ENCODE measurements around the gene TSSK6. TPM values are rescaled to one million over a fixed set of nuclear protein-coding genes. Genes with fewer than 3 reads are reported as not detected.

The TSSK6 gene
- polyA plus RNA-seq, 4 donors: 0.57 to 1.6 (median 1.2) TPM

GRCh38 chr19:19531951-19532805, 16.8 kb upstream of the TSSK6 start:
- no peak for DNase-seq (ENCODE audit: low read depth in 4 of 4, low spot score in 3 of 4)

- DNase-seq (ENCODE audit: low read depth in 4 of 4, low spot score in 3 of 4): no peak
These were observed 15.5 kb upstream of the TSSK6 start for GRCh38 chr19:19530889-19531288.

- no peak for DNase-seq (ENCODE audit: low read depth in 4 of 4, low spot score in 3 of 4)
These were observed 15.1 kb upstream of the TSSK6 start for GRCh38 chr19:19530423-19530804.

GRCh38 chr19:19529783-19530422, 14.6 kb upstream of the TSSK6 start:
- DNase-seq (ENCODE audit: low read depth in 4 of 4, low spot score in 3 of 4): no peak

GRCh38 chr19:19528721-19529490, 13.6 kb upstream of the TSSK6 start, which contains the start of gene YJEFN3:
Gene YJEFN3 (plus strand): TSS chr19:19528911. CDS start chr19:19528933, 22 bp downstream.
- DNase-seq (ENCODE audit: low read depth in 4 of 4, low spot score in 3 of 4): no peak

- no peak for DNase-seq (ENCODE audit: low read depth in 4 of 4, low spot score in 3 of 4)
These were observed 12.6 kb upstream of the TSSK6 start for GRCh38 chr19:19527674-19528625.

GRCh38 chr19:19527371-19527656, 12.0 kb upstream of the TSSK6 start:
- DNase-seq (ENCODE audit: low read depth in 4 of 4, low spot score in 3 of 4): no peak

- no peak for DNase-seq (ENCODE audit: low read depth in 4 of 4, low spot score in 3 of 4)
These were observed 11.4 kb upstream of the TSSK6 start for GRCh38 chr19:19526581-19527370.

- no peak for DNase-seq (ENCODE audit: low read depth in 4 of 4, low spot score in 3 of 4)
These were observed 10.4 kb upstream of the TSSK6 start for GRCh38 chr19:19525611-19526380.

- DNase-seq (ENCODE audit: low read depth in 4 of 4, low spot score in 3 of 4): no peak
These were observed 8.7 kb upstream of the TSSK6 start for GRCh38 chr19:19524053-19524452.

GRCh38 chr19:19523177-19523576, 7.8 kb upstream of the TSSK6 start:
- DNase-seq (ENCODE audit: low read depth in 4 of 4, low spot score in 3 of 4): no peak

GRCh38 chr19:19520989-19521388, 5.6 kb upstream of the TSSK6 start:
- DNase-seq (ENCODE audit: low read depth in 4 of 4, low spot score in 3 of 4): no peak

- DNase-seq (ENCODE audit: low read depth in 4 of 4, low spot score in 3 of 4): no peak
These were observed 1.9 kb upstream of the TSSK6 start for GRCh38 chr19:19517235-19517619.

- peak; percentile 86 to 93 (median 90) for DNase-seq (ENCODE audit: low read depth in 4 of 4, low spot score in 3 of 4)
These were observed 533 bp upstream of the TSSK6 start, which contains the start of gene NDUFA13 for GRCh38 chr19:19515642-19516519. Gene NDUFA13 (plus strand): TSS chr19:19516225. CDS start chr19:19516239, 14 bp downstream.

GRCh38 chr19:19514215-19514657, 1.1 kb downstream of the TSSK6 start:
- peak in 1 of 4 donors; percentile 66 for DNase-seq (ENCODE audit: low read depth in 4 of 4, low spot score in 3 of 4)

GRCh38 chr19:19513682-19514081, 1.7 kb downstream of the TSSK6 start:
- no peak for DNase-seq (ENCODE audit: low read depth in 4 of 4, low spot score in 3 of 4)

- no peak for DNase-seq (ENCODE audit: low read depth in 4 of 4, low spot score in 3 of 4)
These were observed 4.9 kb downstream of the TSSK6 start for GRCh38 chr19:19510432-19510831.

- DNase-seq (ENCODE audit: low read depth in 4 of 4, low spot score in 3 of 4): no peak
These were observed 7.1 kb downstream of the TSSK6 start for GRCh38 chr19:19508217-19508616.
